ENCODE data around the gene IRX1. TPM values are rescaled to one million over a fixed set of nuclear protein-coding genes. Genes with fewer than 3 reads are reported as not detected.

Gene IRX1
- 3.6 and 4.1 TPM in 2 replicates for total RNA-seq (2021)
- long read RNA-seq, partial matches to known transcripts: 0 of 1 reads
- long read RNA-seq, other reads (novel, unspliced or antisense): 0 of 1 reads

- no peak within 1 kb of the TSS for H4K91ac ChIP-seq (ENCODE audit: insufficient read length, low read depth, low read length)
- H2AK5ac ChIP-seq (ENCODE audit: insufficient read length, low read length): no peak within 1 kb of the TSS
- H3K4me1 Mint-ChIP-seq: peaks cover 42 to 55% of the 10 kb centered on the region in 2 experiments
- peaks cover 93% of the 10 kb centered on the region for H3K27me3 Mint-ChIP-seq (ENCODE audit: low read depth)
- peaks cover 0 to 2% (median 0%) of the 10 kb centered on the region in 3 experiments; a peak in 2 of 7 replicates for H3K36me3 Mint-ChIP-seq (ENCODE audit: insufficient read depth in 1 of 3, low read depth in 3 of 3)
- no peak within 1 kb of the TSS for H2BK15ac ChIP-seq (ENCODE audit: low read depth, low read length)
- no peak within 1 kb of the TSS for H3K9ac ChIP-seq (ENCODE audit: extremely low read depth, insufficient read length, low read length)
- no CpG with 5 or more reads among the region's 106 CpGs for WGBS (ENCODE audit: extremely low coverage, insufficient read length, low lambda C conversion rate)
- H2BK120ac ChIP-seq (ENCODE audit: low read depth, low read length, poor library complexity, severe bottlenecking): no peak within 1 kb of the TSS
- H2AFZ ChIP-seq (ENCODE audit: low read length): no peak within 1 kb of the TSS
- H3K9me3 Mint-ChIP-seq: peaks cover 3 to 11% of the 10 kb centered on the region in 2 experiments; a peak in 2 of 5 replicates
- peaks cover 87% of the 10 kb centered on the region for H3K27me3 ChIP-seq (ENCODE audit: insufficient read depth, low read length)
- H3K4me3 Mint-ChIP-seq: peak within 1 kb of the TSS; percentile 59 to 79
- H3K14ac ChIP-seq (ENCODE audit: insufficient read depth, low read length): no peak within 1 kb of the TSS
- H3K27ac ChIP-seq (ENCODE audit: insufficient read length, low read depth, low read length): no peak within 1 kb of the TSS
- 0 out of 2 replicates have a peak, but pooled peaks cover 2% of the 10 kb centered on the region for H3K4me1 ChIP-seq (ENCODE audit: insufficient read depth, low read length)
- H3K4me2 ChIP-seq (ENCODE audit: insufficient read depth, insufficient read length, low read length): peak within 1 kb of the TSS; percentile 40
- no peak within 1 kb of the TSS for H2BK12ac ChIP-seq (ENCODE audit: insufficient read length, low read depth, low read length)
- H3K27ac Mint-ChIP-seq: no peak within 1 kb of the TSS
- no peak within 1 kb of the TSS for H4K5ac ChIP-seq (ENCODE audit: insufficient read length, low read depth, low read length)
- peaks cover 21% of the 10 kb centered on the region for H3K23me2 ChIP-seq (ENCODE audit: insufficient read length, low read depth, low read length, poor library complexity, severe bottlenecking)
- H2BK5ac ChIP-seq (ENCODE audit: insufficient read length, low read length): no peak within 1 kb of the TSS
- H3K79me2 ChIP-seq (ENCODE audit: insufficient read depth, low read length): no peaks in the 10 kb centered on the region
- TF ChIP-seq CTCF (conservative IDR thresholded peaks at IDR 0.05): no peak; the same call in 2 of the 3 replicates
- H3K18ac ChIP-seq (ENCODE audit: insufficient read length, low read depth, low read length): no peak within 1 kb of the TSS
- H3K4ac ChIP-seq (ENCODE audit: low read depth, low read length): no peak within 1 kb of the TSS
- peak; percentile 83 for DNase-seq
- H3K23ac ChIP-seq (ENCODE audit: insufficient read length, low read depth, low read length): no peak within 1 kb of the TSS
- H2BK20ac ChIP-seq (ENCODE audit: low read depth, low read length, poor library complexity, severe bottlenecking): no peak within 1 kb of the TSS
- H3K56ac ChIP-seq (ENCODE audit: insufficient read length, low read depth, low read length): no peak within 1 kb of the TSS
- no peak within 1 kb of the TSS for H3T11ph ChIP-seq (ENCODE audit: low read length)
- H4K8ac ChIP-seq (replicated peaks; ENCODE audit: insufficient read length, low read depth, low read length): no peak within 1 kb of the TSS
- H4K20me1 ChIP-seq (ENCODE audit: control insufficient read depth, insufficient read depth, insufficient read length): no peaks in the 10 kb centered on the region
- no peaks in the 10 kb centered on the region for H3K9me3 ChIP-seq (ENCODE audit: control insufficient read depth, low read depth, low read length)
- H3K79me1 ChIP-seq (ENCODE audit: insufficient read depth, low read depth, low read length, poor library complexity, severe bottlenecking): no peaks in the 10 kb centered on the region
Measured at GRCh38 chr5:3595006-3595961, at the start of gene IRX1. Gene IRX1 (plus strand): TSS chr5:3595832. CDS start chr5:3596106, 274 bp downstream.

All from H9 (cell line).